Measurements from ENCODE around the gene SPRED2. TPM values are rescaled to one million over a fixed set of nuclear protein-coding genes. Genes with fewer than 3 reads are reported as not detected.

The SPRED2 gene
- total RNA-seq, 1 donor from 2014 or later = 55.8 TPM

- TF ChIP-seq CTCF (conservative IDR thresholded peaks at IDR 0.05) = no peak
- Mint-ChIP-seq H3K27me3 (ENCODE audit: low read depth) (no peaks in the 10 kb centered on the region), H3K4me3 (no peak overlapping the region), H3K27ac (ENCODE audit: unreplicated experiment) (no peak overlapping the region), H3K4me1 (peaks cover 20% of the 10 kb centered on the region), H3K36me3 (ENCODE audit: low read depth) (peaks cover 5% of the 10 kb centered on the region), H3K9me3 (no peaks in the 10 kb centered on the region)
- no peak for DNase-seq (ENCODE audit: low read depth, low spot score)
Measured at GRCh38 chr2:65265671-65266045, 166.7 kb downstream of the SPRED2 start.

GRCh38 chr2:65264821-65265670, 167.4 kb downstream of the SPRED2 start:
- Mint-ChIP-seq H3K4me3 (no peak overlapping the region), H3K27me3 (ENCODE audit: low read depth) (no peaks in the 10 kb centered on the region), H3K27ac (ENCODE audit: unreplicated experiment) (no peak overlapping the region), H3K36me3 (ENCODE audit: low read depth) (peaks cover 5% of the 10 kb centered on the region), H3K9me3 (no peaks in the 10 kb centered on the region), H3K4me1 (peaks cover 20% of the 10 kb centered on the region)
- peak; percentile 91 for TF ChIP-seq CTCF (conservative IDR thresholded peaks at IDR 0.05)
- DNase-seq (ENCODE audit: low read depth, low spot score) = no peak

- Mint-ChIP-seq H3K9me3 (no peaks in the 10 kb centered on the region), H3K36me3 (ENCODE audit: low read depth) (peaks cover 5% of the 10 kb centered on the region), H3K27ac (ENCODE audit: unreplicated experiment) (no peak overlapping the region), H3K4me3 (no peak overlapping the region), H3K4me1 (peaks cover 16% of the 10 kb centered on the region), H3K27me3 (ENCODE audit: low read depth) (no peaks in the 10 kb centered on the region)
- no peak for DNase-seq (ENCODE audit: low read depth, low spot score)
- no peak for TF ChIP-seq CTCF (conservative IDR thresholded peaks at IDR 0.05)
Measured at GRCh38 chr2:65263986-65264385, 168.4 kb downstream of the SPRED2 start.

GRCh38 chr2:65263262-65263661, 169.1 kb downstream of the SPRED2 start:
- no peak for DNase-seq (ENCODE audit: low read depth, low spot score)
- Mint-ChIP-seq H3K9me3 (no peaks in the 10 kb centered on the region), H3K4me1 (peaks cover 8% of the 10 kb centered on the region), H3K27ac (ENCODE audit: unreplicated experiment) (no peak overlapping the region), H3K4me3 (no peak overlapping the region), H3K27me3 (ENCODE audit: low read depth) (no peaks in the 10 kb centered on the region), H3K36me3 (ENCODE audit: low read depth) (peaks cover 4% of the 10 kb centered on the region)
- no peak for TF ChIP-seq CTCF (conservative IDR thresholded peaks at IDR 0.05)

GRCh38 chr2:65261676-65262075, 170.7 kb downstream of the SPRED2 start:
- TF ChIP-seq CTCF (conservative IDR thresholded peaks at IDR 0.05) = no peak
- H3K4me3 Mint-ChIP-seq = no peak overlapping the region
- peaks cover 9% of the 10 kb centered on the region for H3K36me3 Mint-ChIP-seq (ENCODE audit: low read depth)
- no peak for DNase-seq (ENCODE audit: low read depth, low spot score)
- H3K9me3 Mint-ChIP-seq = no peaks in the 10 kb centered on the region
- no peaks in the 10 kb centered on the region for H3K27me3 Mint-ChIP-seq (ENCODE audit: low read depth)
- H3K4me1 Mint-ChIP-seq = peaks cover 3% of the 10 kb centered on the region
- H3K27ac Mint-ChIP-seq (ENCODE audit: unreplicated experiment) = no peak overlapping the region

Other genes starting within 250 kb of the SPRED2 start
- gene ACTR2, start 204.8 kb downstream of the SPRED2 start, total RNA-seq = 213 and 217 TPM in 2 replicates